ENCODE measurements around the gene KCNMB2.

Gene KCNMB2

GRCh38 chr3:178810181-178810580, 273.9 kb downstream of the KCNMB2 start:
- no peak for TF ChIP-seq CTCF (IDR thresholded peaks at IDR 0.05; ENCODE audit: low read depth, low read length, missing control alignments)
- DNase-seq (ENCODE audit: extremely low read depth, low read depth), result peak; percentile 3
- no peak overlapping the region for H3K4me3 ChIP-seq (replicated peaks; ENCODE audit: low read depth, low read length)

GRCh38 chr3:178822722-178823121, 286.5 kb downstream of the KCNMB2 start:
- no peak for TF ChIP-seq CTCF (IDR thresholded peaks at IDR 0.05; ENCODE audit: low read depth, low read length, missing control alignments)
- H3K4me3 ChIP-seq (replicated peaks; ENCODE audit: low read depth, low read length), result no peak overlapping the region
- no peak for DNase-seq (ENCODE audit: extremely low read depth, low read depth)

- DNase-seq (ENCODE audit: extremely low read depth, low read depth), result no peak
- TF ChIP-seq CTCF (IDR thresholded peaks at IDR 0.05; ENCODE audit: low read depth, low read length, missing control alignments), result no peak
- H3K4me3 ChIP-seq (replicated peaks; ENCODE audit: low read depth, low read length), result no peak overlapping the region
Measured at GRCh38 chr3:178823150-178823549, 286.9 kb downstream of the KCNMB2 start.

- no peak for DNase-seq (ENCODE audit: extremely low read depth, low read depth)
Measured at GRCh38 chr3:178823591-178824246, 287.5 kb downstream of the KCNMB2 start.

GRCh38 chr3:178826435-178827123, 290.3 kb downstream of the KCNMB2 start:
- no peak for DNase-seq (ENCODE audit: extremely low read depth, low read depth)
- H3K4me3 ChIP-seq (replicated peaks; ENCODE audit: low read depth, low read length), result no peak overlapping the region

More at GRCh38 chr3:178823591-178824246, 287.5 kb downstream of the KCNMB2 start:
- no peak overlapping the region for H3K4me3 ChIP-seq (replicated peaks; ENCODE audit: low read depth, low read length)
- TF ChIP-seq CTCF (IDR thresholded peaks at IDR 0.05; ENCODE audit: low read depth, low read length, missing control alignments), result no peak

GRCh38 chr3:178827285-178827856, 291.1 kb downstream of the KCNMB2 start:
- TF ChIP-seq CTCF (IDR thresholded peaks at IDR 0.05; ENCODE audit: low read depth, low read length, missing control alignments), result no peak
- no peak overlapping the region for H3K4me3 ChIP-seq (replicated peaks; ENCODE audit: low read depth, low read length)
- DNase-seq (ENCODE audit: extremely low read depth, low read depth), result no peak

More at GRCh38 chr3:178826435-178827123, 290.3 kb downstream of the KCNMB2 start:
- no peak for TF ChIP-seq CTCF (IDR thresholded peaks at IDR 0.05; ENCODE audit: low read depth, low read length, missing control alignments)
